Measurements from ENCODE around the gene CLIC1. TPM values are rescaled to one million over a fixed set of nuclear protein-coding genes. Genes with fewer than 3 reads are reported as not detected.

Gene CLIC1
- total RNA-seq (2021; ENCODE audit: unreplicated experiment) (432 TPM), Bru-seq, nascent RNA (percentile 90 among the genes with signal in this experiment), BruChase-seq, experiment 1, labeled RNA remaining after a 6-hour chase (percentile 98 among the genes with signal in this experiment), BruChase-seq, experiment 2, labeled RNA remaining after a 2-hour chase (percentile 94 among the genes with signal in this experiment)
- polyA plus RNA-seq (2012), result 496 and 580 TPM in 2 replicates
- long read RNA-seq, transcript CLIC1-210 (7 exons, 1,098 nt), result minor isoform, 9 of 468 reads
- long read RNA-seq, transcript CLIC1-208 (6 exons, 1,254 nt), result major isoform, 405 of 468 reads
- long read RNA-seq, partial matches to known transcripts, result 34 of 468 reads
- long read RNA-seq, other reads (novel, unspliced or antisense), result 19 of 468 reads

DNA sequence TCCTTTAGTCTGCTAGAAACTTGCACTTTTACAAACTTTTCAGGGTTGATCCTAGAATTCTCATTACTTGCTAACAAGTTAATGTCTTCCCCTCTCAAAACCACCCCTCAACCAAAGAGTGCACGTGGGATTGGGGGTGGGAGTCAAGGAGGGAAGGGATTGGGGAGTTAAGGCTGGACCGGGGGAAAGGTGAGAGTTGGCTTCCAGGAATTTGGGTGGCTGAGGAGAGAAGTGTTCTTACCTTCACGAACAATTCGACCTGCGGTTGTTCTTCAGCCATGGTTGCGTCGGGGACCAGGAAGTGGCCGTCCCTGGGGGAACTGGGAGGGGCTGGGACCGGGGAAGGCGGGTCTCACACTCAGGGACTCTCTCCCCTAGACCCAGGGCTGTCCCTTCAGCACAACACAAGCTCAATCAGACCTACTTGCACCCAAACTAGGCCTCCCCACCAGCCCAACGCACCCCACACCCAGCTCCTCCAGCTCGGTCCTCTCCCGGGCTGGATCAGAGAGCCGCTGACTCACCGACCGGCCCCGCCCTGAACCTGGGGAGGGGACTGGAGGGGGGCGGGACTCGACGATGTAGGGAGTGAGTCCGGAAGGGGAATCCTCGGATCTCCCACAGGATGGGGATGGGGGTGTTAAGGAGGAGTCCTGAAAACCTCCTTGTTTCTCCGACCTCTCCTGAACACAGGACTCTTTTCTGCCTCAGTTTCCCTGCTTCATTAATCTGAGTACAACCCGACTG lies at the start of gene CLIC1:
CLIC1 (minus strand) TSS at position 510 of the 747 bp plus-strand sequence; CDS start at position 280, 230 bp downstream.
- Histone ChIP-seq H4K20me1 (ENCODE audit: insufficient read depth) (no peaks in the 10 kb centered on the region; the same call in 1 of the 2 replicates), H3K4me2 (ENCODE audit: low read length) (peak within 1 kb of the TSS; percentile 83), H3K27me3 (ENCODE audit: insufficient read depth, low read length) (no peaks in the 10 kb centered on the region), H2AFZ (ENCODE audit: low read depth, low read length, poor library complexity, severe bottlenecking) (no peak within 1 kb of the TSS), H3K9ac (ENCODE audit: low read length) (peak within 1 kb of the TSS; percentile 82), H3K79me2 (ENCODE audit: insufficient read depth, low read length) (peaks cover 59% of the 10 kb centered on the region), H3K36me3 (ENCODE audit: control insufficient read depth in 1 of 2, insufficient read depth in 2 of 2, low read length in 2 of 2) (peaks cover 25 to 26% of the 10 kb centered on the region in 2 experiments), H3K27ac (ENCODE audit: low read depth, low read length) (peak within 1 kb of the TSS; percentile 95), H3K9me2 (ENCODE audit: insufficient read depth) (no peaks in the 10 kb centered on the region), H3K4me3 (replicated peaks in 1 of 2; ENCODE audit: low read depth in 1 of 2, low read length in 2 of 2) (peak within 1 kb of the TSS; percentile 74 to 91), H3K9me3 (ENCODE audit: control insufficient read depth in 1 of 2, insufficient read depth in 1 of 2, low read depth in 1 of 2, low read length in 2 of 2) (no peaks in the 10 kb centered on the region), H3K4me1 (ENCODE audit: control insufficient read depth in 1 of 2, insufficient read depth in 2 of 2, low read length in 2 of 2) (peaks cover 41 to 60% of the 10 kb centered on the region in 2 experiments)
- DNase-seq (ENCODE audit: low read depth, low spot score) (no peak), ATAC-seq (peak; percentile 51)
- TSS peak; percentile 71 for BruUV-seq (replicated peaks)
- ChIA-PET CTCF (interaction anchor here (0.9 kb wide), 1 partner anchor 24 kb away, joined by 4 read pairs; no protein-coding TSS in a partner anchor), POLR2A (interaction anchor here (0.8 to 2.1 kb wide), 5 partner anchors 17 to 104 kb away, joined by 4 to 10 read pairs (median 4); partner anchors contain the start of genes CSNK2B, GPANK1 and HSPA1B), RAD21 (ENCODE audit: low non-redundant PET in 1 of 2, low total read pairs in 2 of 2, uncharacterized antibody in 2 of 2, unreplicated experiment in 2 of 2) (no interaction called here)
- TF ChIP-seq TCF7L2 (IDR thresholded peaks at IDR 0.05; ENCODE audit: borderline replicate concordance, extremely low read depth, insufficient read depth, insufficient read length), result peak; percentile 80
- TF ChIP-seq, protein P1, sequence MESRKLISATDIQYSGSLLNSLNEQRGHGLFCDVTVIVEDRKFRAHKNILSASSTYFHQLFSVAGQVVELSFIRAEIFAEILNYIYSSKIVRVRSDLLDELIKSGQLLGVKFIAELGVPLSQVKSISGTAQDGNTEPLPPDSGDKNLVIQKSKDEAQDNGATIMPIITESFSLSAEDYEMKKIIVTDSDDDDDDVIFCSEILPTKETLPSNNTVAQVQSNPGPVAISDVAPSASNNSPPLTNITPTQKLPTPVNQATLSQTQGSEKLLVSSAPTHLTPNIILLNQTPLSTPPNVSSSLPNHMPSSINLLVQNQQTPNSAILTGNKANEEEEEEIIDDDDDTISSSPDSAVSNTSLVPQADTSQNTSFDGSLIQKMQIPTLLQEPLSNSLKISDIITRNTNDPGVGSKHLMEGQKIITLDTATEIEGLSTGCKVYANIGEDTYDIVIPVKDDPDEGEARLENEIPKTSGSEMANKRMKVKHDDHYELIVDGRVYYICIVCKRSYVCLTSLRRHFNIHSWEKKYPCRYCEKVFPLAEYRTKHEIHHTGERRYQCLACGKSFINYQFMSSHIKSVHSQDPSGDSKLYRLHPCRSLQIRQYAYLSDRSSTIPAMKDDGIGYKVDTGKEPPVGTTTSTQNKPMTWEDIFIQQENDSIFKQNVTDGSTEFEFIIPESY (IDR thresholded peaks at IDR 0.05; ENCODE audit: extremely low read depth, insufficient replicate concordance, low read length), result no peak
- no peak for TF ChIP-seq EZH2phosphoT487 (IDR thresholded peaks at IDR 0.05; ENCODE audit: borderline replicate concordance)
- peak; percentile 47 for TF ChIP-seq POLR2A (IDR thresholded peaks at IDR 0.05; ENCODE audit: borderline replicate concordance, extremely low read depth, insufficient read depth, insufficient read length)
- TF ChIP-seq JUND (IDR thresholded peaks at IDR 0.05), result no peak
- TF ChIP-seq CEBPB (IDR thresholded peaks at IDR 0.05; ENCODE audit: low read depth), result no peak
- no peak for TF ChIP-seq ELF1 (IDR thresholded peaks at IDR 0.05; ENCODE audit: borderline replicate concordance, low read depth)
- TF ChIP-seq YY1 (IDR thresholded peaks at IDR 0.05; ENCODE audit: extremely low read depth, insufficient replicate concordance, low read depth, low read length), result peak; percentile 55
- TF ChIP-seq SIN3A (IDR thresholded peaks at IDR 0.05; ENCODE audit: low read depth), result no peak
- TF ChIP-seq, protein P2, sequence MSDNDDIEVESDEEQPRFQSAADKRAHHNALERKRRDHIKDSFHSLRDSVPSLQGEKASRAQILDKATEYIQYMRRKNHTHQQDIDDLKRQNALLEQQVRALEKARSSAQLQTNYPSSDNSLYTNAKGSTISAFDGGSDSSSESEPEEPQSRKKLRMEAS (IDR thresholded peaks at IDR 0.05), result no peak
- TF ChIP-seq SP1 (IDR thresholded peaks at IDR 0.05; ENCODE audit: low read depth), result no peak
- peak; percentile 97 for TF ChIP-seq POLR2AphosphoS5 (IDR thresholded peaks at IDR 0.05; ENCODE audit: low read depth, low read length)
- TF ChIP-seq FOSL1 (IDR thresholded peaks at IDR 0.05; ENCODE audit: low read depth), result no peak
- no peak for TF ChIP-seq SRF (IDR thresholded peaks at IDR 0.05; ENCODE audit: low read depth)
- no peak for TF ChIP-seq EGR1 (IDR thresholded peaks at IDR 0.05; ENCODE audit: low read depth)
- intact Hi-C loops (cut with micrococcal nuclease), result loop anchor here (5.0 kb wide), 2 partner anchors 69 to 96 kb away; partner anchors contain the start of genes CSNK2B and LY6G5B

All from HCT116 (cell line).